SH-SY5Y (cell line): Measurements from ENCODE around the gene TMPRSS7.

Experiments
- GATA2 ChIP-seq: IDR thresholded peaks from 2 replicates; pipeline ENCODE4 v1.6.1; 2011; ENCODE audit warnings: mild to moderate bottlenecking, low read depth, low read length
- GATA3 ChIP-seq: IDR thresholded peaks from 2 replicates; pipeline ENCODE4 v1.6.1; 2011; ENCODE audit warnings: low read depth, mild to moderate bottlenecking, low read length, moderate library complexity

- TF ChIP-seq GATA3 (no peak), GATA2 (no peak)
Measured at GRCh38 chr3:112000367-112000771, 34.2 kb upstream of the TMPRSS7 start.
